ENCODE data around the gene EYA3. TPM values are rescaled to one million over a fixed set of nuclear protein-coding genes. Genes with fewer than 3 reads are reported as not detected.

The EYA3 gene
- total RNA-seq, 1 donor, result 26.3 TPM

DNA sequence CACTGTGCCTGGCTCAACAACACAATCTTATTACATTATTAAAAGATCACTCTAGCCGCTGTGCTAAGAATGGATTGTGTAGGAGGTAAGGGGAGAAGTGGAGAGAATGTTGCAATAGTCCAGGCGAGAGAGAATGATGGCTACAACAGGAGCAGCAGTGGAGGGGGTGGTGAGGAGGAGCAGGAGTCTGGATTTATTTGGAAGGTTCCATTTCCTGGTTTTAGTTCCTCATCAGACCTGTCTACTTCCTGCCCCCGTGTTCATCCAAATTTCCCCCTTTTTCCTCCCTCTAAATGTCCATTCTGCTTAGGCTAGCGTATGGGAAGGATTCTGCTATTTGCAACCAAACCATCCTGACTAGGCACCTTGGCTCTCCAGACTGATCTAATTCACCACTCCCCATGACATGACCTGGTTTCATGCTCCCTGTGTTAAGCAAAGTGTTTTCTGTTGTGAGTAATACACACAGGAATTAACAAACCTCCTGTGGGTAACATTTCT is 35.1 kb upstream of the EYA3 start:
- TF ChIP-seq, protein P1, sequence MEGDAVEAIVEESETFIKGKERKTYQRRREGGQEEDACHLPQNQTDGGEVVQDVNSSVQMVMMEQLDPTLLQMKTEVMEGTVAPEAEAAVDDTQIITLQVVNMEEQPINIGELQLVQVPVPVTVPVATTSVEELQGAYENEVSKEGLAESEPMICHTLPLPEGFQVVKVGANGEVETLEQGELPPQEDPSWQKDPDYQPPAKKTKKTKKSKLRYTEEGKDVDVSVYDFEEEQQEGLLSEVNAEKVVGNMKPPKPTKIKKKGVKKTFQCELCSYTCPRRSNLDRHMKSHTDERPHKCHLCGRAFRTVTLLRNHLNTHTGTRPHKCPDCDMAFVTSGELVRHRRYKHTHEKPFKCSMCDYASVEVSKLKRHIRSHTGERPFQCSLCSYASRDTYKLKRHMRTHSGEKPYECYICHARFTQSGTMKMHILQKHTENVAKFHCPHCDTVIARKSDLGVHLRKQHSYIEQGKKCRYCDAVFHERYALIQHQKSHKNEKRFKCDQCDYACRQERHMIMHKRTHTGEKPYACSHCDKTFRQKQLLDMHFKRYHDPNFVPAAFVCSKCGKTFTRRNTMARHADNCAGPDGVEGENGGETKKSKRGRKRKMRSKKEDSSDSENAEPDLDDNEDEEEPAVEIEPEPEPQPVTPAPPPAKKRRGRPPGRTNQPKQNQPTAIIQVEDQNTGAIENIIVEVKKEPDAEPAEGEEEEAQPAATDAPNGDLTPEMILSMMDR (IDR thresholded peaks at IDR 0.05; ENCODE audit: insufficient read depth, low read depth, low read length), result no peak
- H3K4me3 ChIP-seq (ENCODE audit: low read depth, low read length), result no peak overlapping the region
- peak; percentile 80 for DNase-seq (ENCODE audit: low read depth)

- H3K4me3 ChIP-seq (ENCODE audit: low read depth, low read length), result no peak overlapping the region
- peak; percentile 59 for DNase-seq (ENCODE audit: low read depth)
- TF ChIP-seq, protein P1 (IDR thresholded peaks at IDR 0.05; ENCODE audit: insufficient read depth, low read depth, low read length), result no peak
These were observed 33.8 kb upstream of the EYA3 start for GRCh38 chr1:28122183-28122582.

DNA sequence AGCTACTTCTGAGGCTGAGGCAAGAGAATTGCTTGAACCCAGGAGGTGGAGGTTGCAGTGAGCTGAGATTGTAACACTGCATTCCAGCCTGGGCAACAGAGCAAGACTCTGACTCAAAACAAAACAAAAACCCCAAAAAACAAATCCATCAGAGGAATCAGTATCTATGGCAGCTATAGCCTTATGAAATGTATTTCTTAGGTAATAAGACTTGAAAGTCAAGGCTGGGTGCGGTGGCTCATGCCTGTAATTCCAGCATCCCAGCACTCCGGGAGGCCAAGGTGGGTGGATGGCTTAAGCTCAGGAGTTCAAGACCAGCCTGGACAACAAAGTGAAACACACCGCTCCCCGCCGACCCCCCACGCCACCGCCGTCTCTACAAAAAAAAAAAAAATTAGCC is 31.1 kb upstream of the EYA3 start:
- H3K4me3 ChIP-seq (ENCODE audit: low read depth, low read length), result no peak overlapping the region
- TF ChIP-seq, protein P1 (IDR thresholded peaks at IDR 0.05; ENCODE audit: insufficient read depth, low read depth, low read length), result no peak
- no peak for DNase-seq (ENCODE audit: low read depth)

- no peak for DNase-seq (ENCODE audit: low read depth)
- H3K4me3 ChIP-seq (ENCODE audit: low read depth, low read length), result no peak overlapping the region
These were observed 30.4 kb upstream of the EYA3 start for GRCh38 chr1:28118640-28119307.

GRCh38 chr1:28115267-28115666 is 26.9 kb upstream of the EYA3 start:
- no peak overlapping the region for H3K4me3 ChIP-seq (ENCODE audit: low read depth, low read length)
- peak; percentile 84 for DNase-seq (ENCODE audit: low read depth)
- TF ChIP-seq, protein P1 (IDR thresholded peaks at IDR 0.05; ENCODE audit: insufficient read depth, low read depth, low read length), result no peak

More at GRCh38 chr1:28118640-28119307, 30.4 kb upstream of the EYA3 start:
- TF ChIP-seq, protein P1 (IDR thresholded peaks at IDR 0.05; ENCODE audit: insufficient read depth, low read depth, low read length), result no peak

GRCh38 chr1:28114844-28115243 is 26.4 kb upstream of the EYA3 start:
- TF ChIP-seq, protein P1 (IDR thresholded peaks at IDR 0.05; ENCODE audit: insufficient read depth, low read depth, low read length), result no peak
- DNase-seq (ENCODE audit: low read depth), result no peak
- no peak overlapping the region for H3K4me3 ChIP-seq (ENCODE audit: low read depth, low read length)

DNA sequence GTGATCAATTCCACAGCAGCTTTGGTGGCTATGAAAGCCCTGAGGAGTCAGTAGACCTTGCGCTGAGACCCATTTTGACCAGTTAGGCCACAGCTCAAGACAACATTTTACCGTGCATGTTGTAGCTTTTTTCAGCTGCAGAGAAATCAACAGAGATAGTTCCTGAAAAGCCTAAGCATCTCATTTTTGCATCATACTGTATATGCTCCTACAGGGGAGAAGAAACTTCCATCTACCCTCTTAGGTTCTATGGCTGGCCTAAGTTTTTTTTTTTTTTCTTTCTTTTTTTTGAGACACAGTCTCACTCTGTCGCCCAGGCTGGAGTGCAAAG is 24.8 kb upstream of the EYA3 start:
- no peak overlapping the region for H3K4me3 ChIP-seq (ENCODE audit: low read depth, low read length)
- TF ChIP-seq, protein P1 (IDR thresholded peaks at IDR 0.05; ENCODE audit: insufficient read depth, low read depth, low read length), result peak; percentile 46
- DNase-seq (ENCODE audit: low read depth), result no peak
